Activated CD4-positive, alpha-beta T cell treated with anti-CD3 and anti-CD28 coated beads, Interleukin-2, amount 10 ng/mL, durations not matched to agents 7 days and 5 days (primary cell): Measurements from ENCODE around the gene FOXP3. TPM values are rescaled to one million over a fixed set of nuclear protein-coding genes. Genes with fewer than 3 reads are reported as not detected.
"Not testable (repeated sequence)": the region's sequence is repeated elsewhere in the genome, so short reads cannot be mapped to it uniquely, and the experiment has no call there.

ENCODE experiments used
- CTCF ChIA-PET: fragments of 350-600 bp; sonication (Branson Sonifier 250); formaldehyde crosslinking; loops from one replicate; lab custom pipeline; 2021; ENCODE audit warnings: antibody characterized with exemption; lab: Charles Lee
- POLR2A ChIA-PET: fragments of 350-600 bp; sonication (Branson Sonifier 250); formaldehyde crosslinking; loops from one replicate; lab custom pipeline; 2021; ENCODE audit warnings: antibody characterized with exemption; lab: Charles Lee
- DNase-seq: peaks from one replicate; pipeline ENCODE4 v3.0.0-alpha.2; 2020
- H3K27ac Mint-ChIP-seq: one replicate; pipeline ENCODE4 v1.8.0; 2021; ENCODE audit warnings: mild to moderate bottlenecking, moderate library complexity, mixed read lengths
- H3K27me3 Mint-ChIP-seq: one replicate; pipeline ENCODE4 v1.8.0; 2021; ENCODE audit warnings: mixed read lengths
- H3K36me3 Mint-ChIP-seq: one replicate; pipeline ENCODE4 v1.8.0; 2021; ENCODE audit warnings: low read depth, mixed read lengths
- H3K4me1 Mint-ChIP-seq: one replicate; pipeline ENCODE4 v1.8.0; 2021; ENCODE audit warnings: mixed read lengths
- H3K4me3 Mint-ChIP-seq: one replicate; pipeline ENCODE4 v1.8.0; 2021; ENCODE audit warnings: mild to moderate bottlenecking, moderate library complexity, mixed read lengths
- H3K9me3 Mint-ChIP-seq: one replicate; pipeline ENCODE4 v1.8.0; 2021; ENCODE audit warnings: mixed read lengths
- total RNA-seq, 2 experiments: library from RNA; stranded (reverse); gene quantifications; one replicate each; pipeline ENCODE4 v1.2.3, GENCODE V29; 2021

The FOXP3 gene, protein sequence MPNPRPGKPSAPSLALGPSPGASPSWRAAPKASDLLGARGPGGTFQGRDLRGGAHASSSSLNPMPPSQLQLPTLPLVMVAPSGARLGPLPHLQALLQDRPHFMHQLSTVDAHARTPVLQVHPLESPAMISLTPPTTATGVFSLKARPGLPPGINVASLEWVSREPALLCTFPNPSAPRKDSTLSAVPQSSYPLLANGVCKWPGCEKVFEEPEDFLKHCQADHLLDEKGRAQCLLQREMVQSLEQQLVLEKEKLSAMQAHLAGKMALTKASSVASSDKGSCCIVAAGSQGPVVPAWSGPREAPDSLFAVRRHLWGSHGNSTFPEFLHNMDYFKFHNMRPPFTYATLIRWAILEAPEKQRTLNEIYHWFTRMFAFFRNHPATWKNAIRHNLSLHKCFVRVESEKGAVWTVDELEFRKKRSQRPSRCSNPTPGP
- 10 to 100 TPM; 12.8 to 13.0 TPM for total RNA-seq

DNA sequence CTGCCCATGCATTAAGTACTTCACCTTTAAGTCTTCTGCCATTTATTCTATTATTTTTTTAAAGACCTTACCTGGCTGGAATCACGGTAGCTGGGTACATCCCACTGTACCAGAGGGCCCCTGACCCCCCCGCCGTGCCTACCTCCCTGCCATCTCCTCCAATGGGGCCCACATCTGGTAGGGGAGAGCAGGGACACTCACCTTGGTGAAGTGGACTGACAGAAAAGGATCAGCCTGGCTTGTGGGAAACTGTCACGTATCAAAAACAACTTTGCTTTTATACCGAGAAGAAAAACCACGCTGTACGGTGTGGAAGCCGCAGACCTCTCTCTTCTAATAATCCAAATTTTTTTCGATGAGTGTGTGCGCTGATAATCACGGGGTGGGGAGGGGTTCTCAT lies at the start of gene FOXP3:
TSS of gene FOXP3 (minus strand) at position 251 of the 400 bp plus-strand sequence. CDS start 6,205 bp downstream, outside the sequence.
- ChIA-PET POLR2A (no interaction called here), CTCF (no interaction called here)
- Mint-ChIP-seq H3K4me1 (peaks cover 42% of the 10 kb centered on the region), H3K9me3 (no peaks in the 10 kb centered on the region), H3K36me3 (peaks cover 5% of the 10 kb centered on the region), H3K4me3 (peak within 1 kb of the TSS; percentile 66), H3K27ac (peak within 1 kb of the TSS; percentile 81), H3K27me3 (no peaks in the 10 kb centered on the region)
- DNase-seq = no peak

GRCh38 chrX:49312176-49312575 lies 47.7 kb upstream of the FOXP3 start:
- Mint-ChIP-seq H3K4me3 (no peak overlapping the region), H3K36me3 (no peaks in the 10 kb centered on the region), H3K4me1 (peaks cover 25% of the 10 kb centered on the region), H3K27ac (no peak overlapping the region), H3K27me3 (no peaks in the 10 kb centered on the region), H3K9me3 (no peaks in the 10 kb centered on the region)
- DNase-seq = no peak
- POLR2A ChIA-PET = no interaction called here
- CTCF ChIA-PET = no interaction called here

DNA sequence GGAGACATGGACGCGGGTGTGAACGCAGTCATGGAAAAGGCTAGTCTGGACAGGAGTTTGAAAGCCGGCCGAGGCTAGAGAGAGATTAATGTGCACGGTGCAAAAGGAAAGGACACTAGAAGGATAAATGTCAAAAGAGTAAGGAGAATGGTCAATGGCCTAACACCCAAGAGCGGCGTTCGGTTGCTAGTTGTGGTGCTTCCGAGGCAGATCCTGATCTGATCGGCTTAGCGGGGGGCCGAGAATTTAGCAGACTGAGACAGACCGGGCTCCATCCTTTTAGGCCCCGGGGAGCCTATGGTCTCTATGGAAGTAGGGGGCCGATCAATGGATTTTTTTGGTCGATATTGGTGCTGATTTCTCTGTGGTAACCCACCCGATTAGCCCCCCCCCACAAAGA lies 45.9 kb upstream of the FOXP3 start:
- Mint-ChIP-seq H3K36me3 (no peaks in the 10 kb centered on the region), H3K27ac (peak overlapping the region; percentile 95), H3K9me3 (no peaks in the 10 kb centered on the region), H3K4me1 (peaks cover 25% of the 10 kb centered on the region), H3K27me3 (no peaks in the 10 kb centered on the region), H3K4me3 (no peak overlapping the region)
- CTCF ChIA-PET = no interaction called here
- DNase-seq = no peak
- POLR2A ChIA-PET = no interaction called here

DNA sequence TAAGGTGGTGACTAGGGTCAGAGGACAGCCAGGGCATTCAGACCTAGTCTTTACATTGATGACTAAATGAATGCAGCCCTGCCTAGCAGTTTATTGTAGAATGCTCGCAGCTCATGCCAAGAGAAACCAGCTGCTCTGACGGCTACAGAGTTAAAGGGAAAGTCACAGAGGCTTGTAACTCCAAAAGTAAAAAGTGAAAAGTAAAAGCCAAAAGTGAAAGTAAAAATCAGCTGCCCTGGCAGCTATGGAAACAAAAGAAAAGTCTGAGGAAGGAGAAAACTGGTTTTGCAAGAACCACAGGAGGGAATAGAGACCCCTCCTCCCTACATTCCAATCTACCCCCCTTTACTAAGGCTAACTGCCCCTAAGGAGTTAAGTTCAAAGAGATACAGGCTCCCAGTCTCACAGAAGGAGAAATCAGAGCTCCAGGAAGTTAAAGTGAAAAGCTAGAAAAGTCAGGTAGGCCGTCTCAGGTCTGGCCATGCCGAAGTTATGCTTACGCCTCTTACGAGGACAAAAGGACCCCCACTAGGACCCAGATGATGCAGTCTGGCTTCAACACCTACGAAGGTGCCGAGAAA lies 45.0 kb upstream of the FOXP3 start:
- Mint-ChIP-seq H3K27ac (peak overlapping the region; percentile 95), H3K4me1 (peaks cover 25% of the 10 kb centered on the region), H3K9me3 (no peaks in the 10 kb centered on the region), H3K27me3 (no peaks in the 10 kb centered on the region), H3K4me3 (peak overlapping the region; percentile 70), H3K36me3 (no peaks in the 10 kb centered on the region)
- DNase-seq = peak; percentile 14
- ChIA-PET POLR2A (no interaction called here), CTCF (no interaction called here)

DNA sequence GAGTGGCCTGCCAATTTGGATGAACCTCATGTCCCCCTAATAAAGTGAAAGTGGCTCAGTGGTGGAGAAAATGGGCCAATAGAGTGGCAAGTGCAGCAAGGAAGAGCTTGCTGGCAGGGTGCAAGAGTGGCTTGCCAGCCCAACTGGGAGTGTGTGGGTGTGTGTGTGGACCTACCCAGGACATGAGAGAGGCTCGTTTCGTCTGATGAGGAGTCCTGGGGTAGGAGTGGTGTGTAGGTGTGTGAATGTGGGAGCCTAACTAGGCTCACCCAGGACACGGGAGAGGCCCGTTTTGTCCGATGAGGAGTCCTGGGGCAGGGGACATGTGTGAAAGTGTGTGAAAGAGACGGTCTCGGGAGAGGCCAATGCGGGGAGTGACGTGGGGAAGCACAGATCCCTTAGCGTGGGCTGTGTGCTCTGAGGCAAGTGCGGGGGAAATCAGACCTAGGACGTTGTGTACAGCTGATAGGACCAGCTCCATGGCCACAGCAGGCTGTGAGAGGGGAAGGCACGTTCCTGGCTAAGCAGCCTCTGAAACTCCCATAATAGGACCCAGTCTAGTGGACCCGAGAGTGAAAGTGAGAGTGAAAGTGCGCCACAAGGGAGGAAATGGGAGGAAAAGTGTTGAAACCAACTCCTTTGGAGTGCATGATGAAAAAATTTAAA lies 44.2 kb upstream of the FOXP3 start:
- H3K9me3 Mint-ChIP-seq = no peaks in the 10 kb centered on the region
- H3K4me3 Mint-ChIP-seq = peak overlapping the region; percentile 70
- no peaks in the 10 kb centered on the region for H3K36me3 Mint-ChIP-seq
- DNase-seq = peak; percentile 50
- peak overlapping the region; percentile 95 for H3K27ac Mint-ChIP-seq
- ChIA-PET CTCF (no interaction called here), POLR2A (no interaction called here)
- peaks cover 25% of the 10 kb centered on the region for H3K4me1 Mint-ChIP-seq
- no peaks in the 10 kb centered on the region for H3K27me3 Mint-ChIP-seq

GRCh38 chrX:49307775-49308174 lies 43.3 kb upstream of the FOXP3 start:
- H3K27me3 Mint-ChIP-seq, H3K4me3 Mint-ChIP-seq, POLR2A ChIA-PET, DNase-seq, H3K36me3 Mint-ChIP-seq, H3K9me3 Mint-ChIP-seq, CTCF ChIA-PET: not testable (repeated sequence)
- H3K27ac Mint-ChIP-seq = peak overlapping the region; percentile 57
- H3K4me1 Mint-ChIP-seq = peaks cover 25% of the 10 kb centered on the region

DNA sequence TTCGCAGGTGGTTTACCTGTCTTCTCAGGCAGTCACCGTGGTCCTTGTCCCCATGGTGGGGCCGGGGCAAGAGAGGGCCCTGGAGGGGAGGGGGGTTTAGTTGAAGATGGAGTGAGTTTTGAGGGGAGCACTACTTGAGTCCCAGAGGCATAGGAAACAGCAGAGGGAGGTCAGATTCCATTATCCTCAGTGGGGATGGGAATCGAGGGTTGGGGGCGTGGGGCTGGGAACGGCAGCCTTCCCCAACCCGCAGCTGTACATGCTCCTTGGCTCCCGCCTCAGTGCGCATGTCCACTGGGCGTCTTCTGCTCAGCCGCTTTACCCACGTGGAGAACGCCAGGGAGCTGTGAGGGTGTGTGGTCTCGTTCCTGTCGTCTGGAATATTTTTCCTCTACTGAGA lies 38.8 kb upstream of the FOXP3 start, which contains the start of gene GAGE10:
TSS of gene GAGE10 (plus strand) at position 301 of the 400 bp plus-strand sequence. CDS start 1,214 bp downstream, outside the sequence.
- DNase-seq = no peak
- H3K36me3 Mint-ChIP-seq = no peaks in the 10 kb centered on the region
- no peak within 1 kb of the TSS for H3K4me3 Mint-ChIP-seq
- H3K27ac Mint-ChIP-seq = no peak within 1 kb of the TSS
- POLR2A ChIA-PET = no interaction called here
- no peaks in the 10 kb centered on the region for H3K9me3 Mint-ChIP-seq
- peaks cover 6% of the 10 kb centered on the region for H3K4me1 Mint-ChIP-seq
- H3K27me3 Mint-ChIP-seq = no peaks in the 10 kb centered on the region
- CTCF ChIA-PET = no interaction called here

DNA sequence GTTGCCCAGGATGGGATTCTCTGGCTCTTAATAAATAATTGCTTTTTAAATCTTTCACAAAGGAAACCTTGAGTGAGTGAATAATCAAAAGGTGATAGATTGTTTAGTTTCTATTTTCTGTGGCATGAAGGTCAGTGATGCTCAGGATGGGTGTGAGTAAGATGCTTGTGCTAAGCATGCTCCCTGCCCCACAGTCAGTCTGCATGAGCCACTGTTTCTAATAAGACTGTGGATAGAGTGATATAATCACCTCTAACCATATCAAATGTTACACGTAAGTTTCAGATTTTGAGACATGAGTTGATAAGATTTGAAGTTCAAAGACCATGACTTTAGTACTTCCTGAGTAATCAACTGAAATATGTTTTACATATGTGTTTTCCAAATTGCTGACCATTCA lies 36.2 kb upstream of the FOXP3 start:
- Mint-ChIP-seq H3K27ac (no peak overlapping the region), H3K4me3 (no peak overlapping the region), H3K27me3 (no peaks in the 10 kb centered on the region), H3K4me1 (peaks cover 2% of the 10 kb centered on the region), H3K9me3 (no peaks in the 10 kb centered on the region), H3K36me3 (no peaks in the 10 kb centered on the region)
- no peak for DNase-seq
- POLR2A ChIA-PET = no interaction called here
- CTCF ChIA-PET = no interaction called here

DNA sequence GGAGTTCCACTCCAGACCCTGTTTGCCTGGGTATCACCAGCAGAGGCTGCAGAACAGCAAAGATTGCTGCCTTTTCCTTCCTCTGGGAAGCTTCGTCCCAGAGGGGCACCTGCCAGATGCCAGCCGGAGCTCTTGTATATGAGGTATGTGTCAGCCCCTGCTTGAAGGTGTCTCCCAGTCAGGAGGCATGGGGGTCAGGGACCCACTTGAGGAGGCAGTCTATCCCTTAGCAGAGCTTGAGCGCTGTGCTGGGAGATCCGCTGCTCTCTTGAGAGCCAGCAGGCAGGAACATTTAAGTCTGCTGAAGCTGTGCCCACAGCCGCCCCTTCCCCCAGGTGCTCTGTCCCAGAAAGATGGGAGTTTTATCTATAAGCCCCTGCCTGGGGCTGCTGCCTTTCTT lies 34.8 kb upstream of the FOXP3 start:
- DNase-seq, CTCF ChIA-PET, H3K4me1 Mint-ChIP-seq, POLR2A ChIA-PET, H3K36me3 Mint-ChIP-seq, H3K4me3 Mint-ChIP-seq, H3K27me3 Mint-ChIP-seq, H3K9me3 Mint-ChIP-seq, H3K27ac Mint-ChIP-seq: not testable (repeated sequence)

DNA sequence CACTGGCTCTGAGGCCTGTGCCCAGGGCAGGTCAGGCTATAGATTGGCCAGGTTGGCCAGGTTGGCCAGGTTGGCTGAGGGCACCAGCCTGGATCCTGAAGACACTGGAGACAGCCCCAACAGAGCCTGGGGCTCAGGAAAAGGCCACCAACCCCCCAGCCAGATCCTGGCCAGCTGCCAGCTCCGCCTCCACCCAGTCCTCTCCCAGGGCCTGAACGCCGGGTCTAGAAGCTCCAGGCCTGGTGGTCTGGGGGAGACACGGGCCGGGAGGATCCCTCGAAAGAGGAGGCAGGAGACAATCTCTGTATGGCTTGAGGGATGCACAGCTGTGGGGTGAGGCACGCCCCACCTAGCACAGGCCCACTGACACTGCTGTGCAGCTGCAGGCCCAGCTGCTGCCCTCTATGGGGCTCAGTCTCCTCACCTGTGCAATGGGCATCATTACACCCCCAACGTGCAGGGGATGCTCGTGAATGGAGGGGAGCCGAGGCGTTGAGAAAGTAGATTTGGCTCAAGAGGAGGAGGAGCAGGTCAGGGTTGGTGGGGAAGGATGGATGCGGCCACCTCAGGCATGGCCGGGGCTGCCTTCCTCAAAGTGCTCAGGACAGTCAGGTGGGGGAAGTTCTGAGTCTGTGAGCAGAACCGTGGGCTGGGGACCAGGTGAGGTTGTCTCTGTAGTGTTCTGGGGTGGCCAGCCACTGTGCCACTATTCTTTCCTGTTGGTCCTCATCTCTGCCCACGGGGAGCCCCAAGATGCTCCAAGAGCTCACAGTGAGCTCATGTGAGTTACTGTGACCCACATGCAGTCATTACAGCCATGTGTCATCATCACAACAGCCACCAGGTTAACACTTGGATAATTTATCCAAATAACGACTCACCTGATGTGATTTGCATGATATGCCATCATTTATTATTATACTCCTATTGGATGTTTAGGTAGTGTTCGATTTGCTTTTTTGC lies 28.2 kb upstream of the FOXP3 start:
- H3K9me3 Mint-ChIP-seq = peaks cover under 1% of the 10 kb centered on the region
- CTCF ChIA-PET = interaction anchor here (1.3 to 2.0 kb wide), 3 partner anchors 12 to 19 kb away, joined by 3 to 10 read pairs (median 3); no protein-coding TSS in a partner anchor
- no peaks in the 10 kb centered on the region for H3K27me3 Mint-ChIP-seq
- no peak overlapping the region for H3K27ac Mint-ChIP-seq
- H3K36me3 Mint-ChIP-seq = peaks cover 5% of the 10 kb centered on the region
- POLR2A ChIA-PET = no interaction called here
- no peak overlapping the region for H3K4me3 Mint-ChIP-seq
- no peak for DNase-seq
- peaks cover 27% of the 10 kb centered on the region for H3K4me1 Mint-ChIP-seq

DNA sequence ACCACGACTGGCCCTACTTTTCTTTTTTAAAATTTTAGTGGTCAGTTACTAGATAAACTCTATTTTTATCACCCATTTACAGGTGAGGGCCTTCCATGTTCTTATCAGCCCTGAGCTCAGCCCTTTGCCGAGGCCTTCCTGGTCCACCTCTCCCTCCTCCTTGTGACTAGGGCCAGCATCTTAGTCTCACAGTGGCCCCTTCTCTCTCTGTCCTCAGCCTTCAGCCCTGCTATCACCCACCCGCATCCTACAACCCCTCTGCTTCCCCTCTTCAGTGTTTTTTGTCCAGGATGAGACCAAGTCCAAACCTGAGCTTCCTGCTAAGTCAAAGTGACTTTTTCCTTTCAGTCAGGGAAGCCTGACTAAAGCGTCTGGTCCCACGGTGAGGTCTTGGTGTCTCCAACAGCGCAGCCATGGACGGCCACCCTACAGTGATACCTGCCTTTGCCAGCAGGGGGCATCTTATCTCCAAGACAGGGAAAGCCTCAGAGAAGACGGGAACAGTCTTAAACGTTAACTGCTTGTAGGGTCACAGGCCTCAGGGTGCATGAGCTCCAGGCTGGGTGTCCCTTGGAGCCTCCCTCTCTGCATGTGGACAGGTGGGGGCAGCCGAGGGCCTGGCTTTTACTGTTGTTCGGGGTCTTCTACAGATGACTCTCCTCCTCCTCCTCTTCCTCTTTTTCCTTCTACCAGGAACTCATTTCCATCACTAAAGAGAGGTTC lies 27.3 kb upstream of the FOXP3 start:
- ChIA-PET POLR2A (no interaction called here), CTCF (interaction anchor here (0.6 to 2.0 kb wide), 5 partner anchors 11 to 459 kb away, joined by 3 to 10 read pairs (median 3); no protein-coding TSS in a partner anchor)
- H3K4me1 Mint-ChIP-seq = peaks cover 35% of the 10 kb centered on the region
- H3K36me3 Mint-ChIP-seq = peaks cover 9% of the 10 kb centered on the region
- H3K27me3 Mint-ChIP-seq = no peaks in the 10 kb centered on the region
- peak overlapping the region; percentile 81 for H3K27ac Mint-ChIP-seq
- DNase-seq = peak; percentile 76
- H3K4me3 Mint-ChIP-seq = no peak overlapping the region
- H3K9me3 Mint-ChIP-seq = peaks cover 4% of the 10 kb centered on the region

DNA sequence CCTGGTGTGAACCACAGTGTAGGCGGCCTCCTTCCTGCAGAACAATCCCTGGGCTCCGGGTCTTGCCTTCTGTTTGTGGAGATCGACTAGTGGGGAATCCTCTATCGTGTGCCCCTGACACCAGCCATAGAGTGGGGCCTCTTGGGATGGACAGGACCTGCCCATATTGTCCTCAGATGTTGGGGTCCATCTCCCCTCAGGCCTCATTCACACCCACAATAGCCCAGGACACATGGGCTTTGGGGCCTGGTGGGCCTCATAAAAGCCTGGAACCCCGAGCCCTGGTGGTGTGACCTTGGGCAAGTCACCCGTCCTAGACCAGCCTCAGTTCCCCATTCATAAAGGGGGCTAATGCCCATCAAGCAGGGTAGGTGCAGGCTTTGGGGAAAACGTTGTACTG lies 25.7 kb upstream of the FOXP3 start:
- no peak for DNase-seq
- POLR2A ChIA-PET = no interaction called here
- H3K4me3 Mint-ChIP-seq = no peak overlapping the region
- CTCF ChIA-PET = no interaction called here
- H3K27ac Mint-ChIP-seq = no peak overlapping the region
- peaks cover 33% of the 10 kb centered on the region for H3K4me1 Mint-ChIP-seq
- peaks cover 4% of the 10 kb centered on the region for H3K9me3 Mint-ChIP-seq
- no peaks in the 10 kb centered on the region for H3K27me3 Mint-ChIP-seq
- peaks cover 11% of the 10 kb centered on the region for H3K36me3 Mint-ChIP-seq
